ENCODE data around the gene EXOC3L4.
A peak's percentile ranks its signal among the peaks of the same experiment; 100 is the strongest.

The EXOC3L4 gene

DNA sequence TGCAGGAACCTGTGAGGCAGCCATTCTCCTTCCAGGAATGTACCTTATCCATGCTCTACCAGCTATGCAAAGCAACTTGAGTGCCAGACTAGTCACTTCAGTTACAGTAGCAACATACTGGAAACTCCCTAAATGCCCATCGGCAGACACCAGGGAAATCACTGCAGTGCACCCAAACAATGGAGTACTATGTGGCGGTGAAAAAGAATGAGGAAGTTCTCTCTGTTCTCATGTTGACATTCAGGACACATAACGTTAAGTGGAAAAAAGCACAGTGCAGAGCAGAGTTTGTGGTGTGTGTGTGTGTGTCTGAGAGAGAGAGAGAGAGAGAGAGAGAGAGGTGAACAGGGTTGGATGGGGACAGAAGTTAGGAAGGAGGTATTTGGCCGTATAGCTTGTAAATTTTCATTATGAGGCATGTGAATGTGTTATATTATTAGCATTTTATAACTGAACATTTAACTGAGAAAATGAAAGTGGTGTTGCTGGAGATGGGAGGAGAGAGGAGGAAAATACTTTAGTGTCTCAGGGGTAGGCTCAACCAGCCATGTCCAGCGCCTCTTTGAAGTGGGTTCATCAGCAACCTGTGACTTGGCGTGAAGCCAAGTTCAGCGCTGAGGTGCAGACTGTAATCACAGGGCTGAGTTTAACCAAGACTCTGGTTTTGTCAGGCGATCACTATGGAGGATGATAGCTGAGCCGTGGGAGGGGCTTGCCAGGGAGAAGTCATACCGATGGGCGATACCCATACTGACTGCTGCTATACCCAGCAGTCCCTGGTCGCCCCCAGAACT lies 46.0 kb downstream of the EXOC3L4 start:
- Histone ChIP-seq H3K36me3 (ENCODE audit: control insufficient read depth, low read length) (no peaks in the 10 kb centered on the region), H3K79me2 (ENCODE audit: control insufficient read depth, low read length) (no peaks in the 10 kb centered on the region), H3K27ac (ENCODE audit: low read depth, low read length) (peak overlapping the region; percentile 81), H3K4me1 (ENCODE audit: control insufficient read depth, low read length) (peaks cover 29% of the 10 kb centered on the region), H4K20me1 (ENCODE audit: control insufficient read depth, insufficient read depth, low read depth, low read length) (no peaks in the 10 kb centered on the region), H3K9me2 (replicated peaks; ENCODE audit: control insufficient read depth, low read length) (no peaks in the 10 kb centered on the region), H3K27me3 (ENCODE audit: control insufficient read depth, low read length) (peaks cover 17% of the 10 kb centered on the region), H3K4me3 (ENCODE audit: low read length) (peak overlapping the region; percentile 58), H3K9me3 (ENCODE audit: control insufficient read depth, insufficient read depth, low read length) (no peaks in the 10 kb centered on the region), H3K4me2 (ENCODE audit: low read length) (peak overlapping the region; percentile 81), H3F3A (ENCODE audit: control insufficient read depth, insufficient read depth) (peaks cover 16% of the 10 kb centered on the region)
- TF ChIP-seq, protein P1, sequence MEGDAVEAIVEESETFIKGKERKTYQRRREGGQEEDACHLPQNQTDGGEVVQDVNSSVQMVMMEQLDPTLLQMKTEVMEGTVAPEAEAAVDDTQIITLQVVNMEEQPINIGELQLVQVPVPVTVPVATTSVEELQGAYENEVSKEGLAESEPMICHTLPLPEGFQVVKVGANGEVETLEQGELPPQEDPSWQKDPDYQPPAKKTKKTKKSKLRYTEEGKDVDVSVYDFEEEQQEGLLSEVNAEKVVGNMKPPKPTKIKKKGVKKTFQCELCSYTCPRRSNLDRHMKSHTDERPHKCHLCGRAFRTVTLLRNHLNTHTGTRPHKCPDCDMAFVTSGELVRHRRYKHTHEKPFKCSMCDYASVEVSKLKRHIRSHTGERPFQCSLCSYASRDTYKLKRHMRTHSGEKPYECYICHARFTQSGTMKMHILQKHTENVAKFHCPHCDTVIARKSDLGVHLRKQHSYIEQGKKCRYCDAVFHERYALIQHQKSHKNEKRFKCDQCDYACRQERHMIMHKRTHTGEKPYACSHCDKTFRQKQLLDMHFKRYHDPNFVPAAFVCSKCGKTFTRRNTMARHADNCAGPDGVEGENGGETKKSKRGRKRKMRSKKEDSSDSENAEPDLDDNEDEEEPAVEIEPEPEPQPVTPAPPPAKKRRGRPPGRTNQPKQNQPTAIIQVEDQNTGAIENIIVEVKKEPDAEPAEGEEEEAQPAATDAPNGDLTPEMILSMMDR (IDR thresholded peaks at IDR 0.05; ENCODE audit: low read depth, low read length, poor library complexity, severe bottlenecking), result no peak
- no peak for TF ChIP-seq EZH2phosphoT487 (IDR thresholded peaks at IDR 0.05; ENCODE audit: borderline replicate concordance, low read length)

DNA sequence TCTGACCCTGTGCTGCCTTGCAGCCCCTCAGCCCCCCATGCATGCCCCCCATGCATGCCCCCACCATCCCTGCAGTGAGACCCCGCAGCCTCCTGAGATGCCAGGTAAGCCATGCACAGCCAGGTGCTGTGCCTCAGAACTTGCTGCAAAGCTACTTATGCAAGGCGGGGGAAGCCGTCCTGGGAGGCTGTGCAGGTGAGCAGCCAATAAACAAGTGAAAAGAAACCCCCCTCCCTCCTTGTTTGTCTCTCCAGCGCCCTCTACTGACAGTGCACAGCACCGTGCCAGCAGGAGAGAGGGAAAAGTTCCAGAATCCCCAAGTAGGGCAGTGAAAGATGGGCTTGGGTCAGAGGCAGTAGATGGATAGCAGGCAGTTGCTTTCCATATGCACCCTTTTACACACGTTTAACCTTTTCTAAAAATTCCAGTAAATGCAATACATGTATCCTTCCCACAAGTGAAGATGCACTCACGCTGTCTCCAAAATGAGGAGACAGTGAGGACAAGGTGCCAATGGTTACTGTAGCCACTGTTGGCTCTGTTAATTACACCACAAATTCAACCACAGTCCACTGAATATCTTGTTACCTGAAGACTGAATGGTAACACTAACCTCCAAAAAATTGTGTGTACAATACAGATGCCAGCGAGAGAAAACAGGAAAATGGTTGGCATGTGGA lies 46.7 kb downstream of the EXOC3L4 start:
- Histone ChIP-seq H3K4me2 (ENCODE audit: low read length) (peak overlapping the region; percentile 81), H3K9me3 (ENCODE audit: control insufficient read depth, insufficient read depth, low read length) (no peaks in the 10 kb centered on the region), H3K27me3 (ENCODE audit: control insufficient read depth, low read length) (peaks cover 17% of the 10 kb centered on the region), H3K36me3 (ENCODE audit: control insufficient read depth, low read length) (no peaks in the 10 kb centered on the region), H4K20me1 (ENCODE audit: control insufficient read depth, insufficient read depth, low read depth, low read length) (no peaks in the 10 kb centered on the region), H3K79me2 (ENCODE audit: control insufficient read depth, low read length) (no peaks in the 10 kb centered on the region), H3F3A (ENCODE audit: control insufficient read depth, insufficient read depth) (peaks cover 16% of the 10 kb centered on the region), H3K27ac (ENCODE audit: low read depth, low read length) (peak overlapping the region; percentile 81), H3K9me2 (replicated peaks; ENCODE audit: control insufficient read depth, low read length) (no peaks in the 10 kb centered on the region), H3K4me3 (ENCODE audit: low read length) (peak overlapping the region; percentile 58), H3K4me1 (ENCODE audit: control insufficient read depth, low read length) (peaks cover 29% of the 10 kb centered on the region)
- TF ChIP-seq, protein P1 (IDR thresholded peaks at IDR 0.05; ENCODE audit: low read depth, low read length, poor library complexity, severe bottlenecking), result peak; percentile 97
- TF ChIP-seq EZH2phosphoT487 (IDR thresholded peaks at IDR 0.05; ENCODE audit: borderline replicate concordance, low read length), result no peak

DNA sequence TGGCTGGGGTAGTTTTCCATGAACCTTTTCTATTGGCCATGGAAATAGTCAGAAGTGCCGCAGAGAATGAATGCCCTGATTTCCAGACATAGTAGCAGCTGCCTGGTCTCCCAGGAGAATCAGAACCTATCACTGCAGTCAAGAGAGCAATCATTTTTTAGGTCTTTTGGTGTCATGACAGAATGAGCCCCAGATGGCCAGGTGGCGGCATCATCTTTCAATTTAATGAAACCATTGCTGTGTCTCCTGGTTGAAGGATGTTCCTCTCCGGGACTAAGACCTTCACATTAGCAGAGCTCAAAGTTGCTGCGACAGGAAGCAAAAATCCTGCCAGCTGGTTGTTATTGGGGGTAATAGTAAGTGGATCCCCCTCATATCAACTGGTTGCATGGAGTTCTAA lies 47.5 kb downstream of the EXOC3L4 start:
- H3K4me1 ChIP-seq (ENCODE audit: control insufficient read depth, low read length), result peaks cover 29% of the 10 kb centered on the region
- no peaks in the 10 kb centered on the region for H3K36me3 ChIP-seq (ENCODE audit: control insufficient read depth, low read length)
- no peak overlapping the region for H3K27ac ChIP-seq (ENCODE audit: low read depth, low read length)
- no peak overlapping the region for H3K4me2 ChIP-seq (ENCODE audit: low read length)
- peaks cover 19% of the 10 kb centered on the region for H3K27me3 ChIP-seq (ENCODE audit: control insufficient read depth, low read length)
- peaks cover 16% of the 10 kb centered on the region for H3F3A ChIP-seq (ENCODE audit: control insufficient read depth, insufficient read depth)
- no peaks in the 10 kb centered on the region for H3K9me2 ChIP-seq (replicated peaks; ENCODE audit: control insufficient read depth, low read length)
- TF ChIP-seq, protein P1 (IDR thresholded peaks at IDR 0.05; ENCODE audit: low read depth, low read length, poor library complexity, severe bottlenecking), result no peak
- TF ChIP-seq EZH2phosphoT487 (IDR thresholded peaks at IDR 0.05; ENCODE audit: borderline replicate concordance, low read length), result no peak
- H4K20me1 ChIP-seq (ENCODE audit: control insufficient read depth, insufficient read depth, low read depth, low read length), result no peaks in the 10 kb centered on the region
- no peak overlapping the region for H3K4me3 ChIP-seq (ENCODE audit: low read length)
- H3K9me3 ChIP-seq (ENCODE audit: control insufficient read depth, insufficient read depth, low read length), result no peaks in the 10 kb centered on the region
- no peaks in the 10 kb centered on the region for H3K79me2 ChIP-seq (ENCODE audit: control insufficient read depth, low read length)
